ENCODE measurements around the gene PCDHA1. TPM values are rescaled to one million over a fixed set of nuclear protein-coding genes. Genes with fewer than 3 reads are reported as not detected.
"Not testable (repeated sequence)": the region's sequence is repeated elsewhere in the genome, so short reads cannot be mapped to it uniquely, and the experiment has no call there.

The PCDHA1 gene
- total RNA-seq, 1 experiment from 2014 or later, result not detected

DNA sequence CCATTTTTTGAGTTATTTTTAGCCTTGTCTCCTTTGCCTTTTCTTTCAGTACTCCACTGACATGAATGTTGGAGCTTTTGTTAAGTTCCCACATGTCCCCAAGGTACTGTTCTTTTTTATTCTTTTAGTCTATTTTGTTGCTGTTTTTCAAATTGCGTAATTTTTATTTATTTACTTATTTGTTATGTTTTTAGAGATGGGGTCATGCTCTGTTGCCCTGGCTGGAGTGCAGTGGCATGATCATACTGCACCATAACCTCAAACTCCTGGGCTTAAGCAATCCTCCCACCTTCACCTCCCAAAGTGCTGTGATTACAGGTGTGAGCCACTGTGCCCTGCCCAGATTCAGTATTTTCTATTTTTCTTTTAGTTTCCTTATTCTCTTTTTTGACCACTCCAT is 5.4 kb upstream of the PCDHA1 start:
- no peak for TF ChIP-seq MAX (IDR thresholded peaks at IDR 0.05)
- no peaks in the 10 kb centered on the region for H3K36me3 ChIP-seq (ENCODE audit: control insufficient read depth in 1 of 2, insufficient read depth in 2 of 2, low read length in 2 of 2)
- ChIA-PET RAD21 (ENCODE audit: low non-redundant PET in 1 of 2, low total read pairs in 2 of 2, uncharacterized antibody in 2 of 2, unreplicated experiment in 2 of 2) (no interaction called here), CTCF (no interaction called here), POLR2A (no interaction called here)
- H3K9me3 ChIP-seq (ENCODE audit: control insufficient read depth in 1 of 2, insufficient read depth in 1 of 2, low read depth in 1 of 2, low read length in 2 of 2), result peaks cover 0 to 5% of the 10 kb centered on the region in 2 experiments; a peak in 2 of 4 replicates
- no peak overlapping the region for H3K4me2 ChIP-seq (ENCODE audit: low read length)
- H3K79me2 ChIP-seq (ENCODE audit: insufficient read depth, low read length), result no peaks in the 10 kb centered on the region
- intact Hi-C loops (cut with micrococcal nuclease), result no loop called here
- H3K27ac ChIP-seq (ENCODE audit: low read depth, low read length), result no peak overlapping the region
- H3K9me2 ChIP-seq (ENCODE audit: insufficient read depth), result no peaks in the 10 kb centered on the region
- no peak for ATAC-seq
- BruUV-seq (replicated peaks), result no TSS peak
- no peak overlapping the region for H2AFZ ChIP-seq (ENCODE audit: low read depth, low read length, poor library complexity, severe bottlenecking)
- H3K9ac ChIP-seq (ENCODE audit: low read length), result no peak overlapping the region
- no peaks in the 10 kb centered on the region for H3K27me3 ChIP-seq (ENCODE audit: insufficient read depth, low read length)
- no peaks in the 10 kb centered on the region for H4K20me1 ChIP-seq (ENCODE audit: insufficient read depth)
- no peaks in the 10 kb centered on the region for H3K4me1 ChIP-seq (ENCODE audit: control insufficient read depth in 1 of 2, insufficient read depth in 2 of 2, low read length in 2 of 2)
- no peak for DNase-seq (ENCODE audit: low read depth, low spot score)
- H3K4me3 ChIP-seq (replicated peaks in 1 of 2; ENCODE audit: low read depth in 1 of 2, low read length in 2 of 2), result no peak overlapping the region

DNA sequence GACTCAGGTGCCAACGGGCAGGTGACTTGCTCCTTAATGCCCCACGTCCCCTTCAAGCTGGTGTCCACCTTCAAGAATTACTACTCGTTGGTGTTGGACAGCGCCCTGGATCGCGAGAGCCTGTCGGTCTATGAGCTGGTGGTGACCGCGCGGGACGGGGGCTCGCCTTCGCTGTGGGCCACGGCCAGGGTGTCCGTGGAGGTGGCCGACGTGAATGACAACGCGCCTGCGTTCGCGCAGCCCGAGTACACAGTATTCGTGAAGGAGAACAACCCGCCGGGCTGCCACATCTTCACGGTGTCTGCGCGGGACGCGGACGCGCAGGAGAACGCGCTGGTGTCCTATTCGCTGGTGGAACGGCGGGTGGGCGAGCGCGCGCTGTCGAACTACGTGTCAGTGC is 1.5 kb downstream of the PCDHA1 start:
- H3K9me3 ChIP-seq (ENCODE audit: control insufficient read depth in 1 of 2, insufficient read depth in 1 of 2, low read depth in 1 of 2, low read length in 2 of 2); H3K79me2 ChIP-seq (ENCODE audit: insufficient read depth, low read length); ATAC-seq; H3K9me2 ChIP-seq (ENCODE audit: insufficient read depth); H3K27ac ChIP-seq (ENCODE audit: low read depth, low read length); H4K20me1 ChIP-seq (ENCODE audit: insufficient read depth); H3K4me2 ChIP-seq (ENCODE audit: low read length); H3K36me3 ChIP-seq (ENCODE audit: control insufficient read depth in 1 of 2, insufficient read depth in 2 of 2, low read length in 2 of 2); DNase-seq (ENCODE audit: low read depth, low spot score); H3K27me3 ChIP-seq (ENCODE audit: insufficient read depth, low read length); BruUV-seq (replicated peaks); CTCF ChIA-PET; RAD21 ChIA-PET (ENCODE audit: low non-redundant PET in 1 of 2, low total read pairs in 2 of 2, uncharacterized antibody in 2 of 2, unreplicated experiment in 2 of 2); H3K4me3 ChIP-seq (replicated peaks in 1 of 2; ENCODE audit: low read depth in 1 of 2, low read length in 2 of 2); H2AFZ ChIP-seq (ENCODE audit: low read depth, low read length, poor library complexity, severe bottlenecking); H3K4me1 ChIP-seq (ENCODE audit: control insufficient read depth in 1 of 2, insufficient read depth in 2 of 2, low read length in 2 of 2); POLR2A ChIA-PET; H3K9ac ChIP-seq (ENCODE audit: low read length): not testable (repeated sequence)
- intact Hi-C loops (cut with micrococcal nuclease), result loop anchor here (5.0 kb wide), 1 partner anchor 35 kb away; no protein-coding TSS in a partner anchor

GRCh38 chr5:140787849-140788504 is 2.0 kb downstream of the PCDHA1 start:
- RAD21 ChIA-PET (ENCODE audit: low non-redundant PET in 1 of 2, low total read pairs in 2 of 2, uncharacterized antibody in 2 of 2, unreplicated experiment in 2 of 2), result not testable (repeated sequence)

More at GRCh38 chr5:140787849-140788504, 2.0 kb downstream of the PCDHA1 start:
- POLR2A ChIA-PET; H3K4me2 ChIP-seq (ENCODE audit: low read length); H3K36me3 ChIP-seq (ENCODE audit: control insufficient read depth in 1 of 2, insufficient read depth in 2 of 2, low read length in 2 of 2); H3K9ac ChIP-seq (ENCODE audit: low read length); DNase-seq (ENCODE audit: low read depth, low spot score); H2AFZ ChIP-seq (ENCODE audit: low read depth, low read length, poor library complexity, severe bottlenecking); CTCF ChIA-PET; H4K20me1 ChIP-seq (ENCODE audit: insufficient read depth); H3K27ac ChIP-seq (ENCODE audit: low read depth, low read length); H3K4me1 ChIP-seq (ENCODE audit: control insufficient read depth in 1 of 2, insufficient read depth in 2 of 2, low read length in 2 of 2); H3K79me2 ChIP-seq (ENCODE audit: insufficient read depth, low read length); H3K4me3 ChIP-seq (replicated peaks in 1 of 2; ENCODE audit: low read depth in 1 of 2, low read length in 2 of 2); H3K9me3 ChIP-seq (ENCODE audit: control insufficient read depth in 1 of 2, insufficient read depth in 1 of 2, low read depth in 1 of 2, low read length in 2 of 2); H3K27me3 ChIP-seq (ENCODE audit: insufficient read depth, low read length); H3K9me2 ChIP-seq (ENCODE audit: insufficient read depth); BruUV-seq (replicated peaks); ATAC-seq: not testable (repeated sequence)
- intact Hi-C loops (cut with micrococcal nuclease), result loop anchor here (5.0 kb wide), 1 partner anchor 36 kb away; no protein-coding TSS in a partner anchor

Data from HCT116 (cell line).